Measurements from ENCODE around the gene TSKU.
A peak's percentile ranks its signal among the peaks of the same experiment; 100 is the strongest.

The TSKU gene

DNA sequence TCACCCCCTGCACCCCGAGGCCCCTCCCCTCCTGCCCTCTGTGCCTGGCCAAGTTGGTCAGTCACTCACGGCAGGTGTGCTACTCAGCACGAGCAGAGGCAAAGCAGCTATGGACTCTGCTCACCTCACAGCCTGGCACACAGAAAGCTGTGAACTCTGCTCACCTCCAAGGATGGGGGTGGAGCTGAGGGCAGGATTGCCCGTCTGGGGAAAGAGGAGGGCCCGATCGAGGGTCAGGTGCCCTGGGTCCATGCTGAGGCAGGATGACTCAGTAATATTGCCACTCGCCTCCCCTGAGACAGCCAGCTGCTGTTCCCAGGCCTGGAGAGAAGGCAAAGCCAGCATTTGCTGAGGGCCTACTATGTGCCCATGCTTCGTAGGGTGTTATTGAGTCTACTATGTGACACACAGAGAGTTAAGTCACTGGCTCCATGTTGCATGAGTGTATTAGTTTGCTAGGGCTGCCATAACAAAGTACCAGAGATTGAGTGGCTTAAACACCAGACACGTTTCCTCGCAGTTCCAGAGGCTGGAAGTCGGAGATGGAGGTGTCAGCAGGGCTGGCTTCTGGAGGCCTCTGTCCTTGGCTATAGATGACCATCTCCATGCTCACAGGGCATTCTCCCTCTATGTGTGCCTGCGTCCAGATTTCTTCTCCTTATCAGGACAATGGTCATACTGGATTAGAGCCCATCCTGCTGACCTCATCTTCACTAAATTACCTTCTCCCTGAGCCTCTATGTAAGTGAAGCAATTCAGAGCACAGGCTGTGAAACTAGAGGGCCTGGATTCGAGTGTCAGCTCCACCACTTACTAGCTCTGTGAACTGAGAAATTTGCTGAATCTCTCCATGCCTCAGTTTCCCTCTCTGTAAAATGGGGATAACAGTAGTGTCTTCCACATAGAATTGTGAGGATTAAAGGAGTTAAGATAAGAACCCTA, 13.2 kb upstream of the TSKU start:
- peaks cover 20% of the 10 kb centered on the region for H3K4me1 ChIP-seq (ENCODE audit: low read depth, poor library complexity, severe bottlenecking)
- H4K20me1 ChIP-seq (ENCODE audit: insufficient read depth), result no peaks in the 10 kb centered on the region
- H3K79me2 ChIP-seq (ENCODE audit: insufficient read depth, low read depth), result no peaks in the 10 kb centered on the region
- H2AFZ ChIP-seq (ENCODE audit: low read depth), result peak overlapping the region; percentile 47; the same call in 1 of the 2 replicates
- no peaks in the 10 kb centered on the region for H3K27me3 ChIP-seq (ENCODE audit: insufficient read depth, low read depth)
- peak overlapping the region; percentile 15; the same call in 1 of the 2 replicates for H3K4me2 ChIP-seq
- no peak overlapping the region for H3K9ac ChIP-seq
- H3K36me3 ChIP-seq (ENCODE audit: insufficient read depth), result no peaks in the 10 kb centered on the region
- TF ChIP-seq, protein P1, sequence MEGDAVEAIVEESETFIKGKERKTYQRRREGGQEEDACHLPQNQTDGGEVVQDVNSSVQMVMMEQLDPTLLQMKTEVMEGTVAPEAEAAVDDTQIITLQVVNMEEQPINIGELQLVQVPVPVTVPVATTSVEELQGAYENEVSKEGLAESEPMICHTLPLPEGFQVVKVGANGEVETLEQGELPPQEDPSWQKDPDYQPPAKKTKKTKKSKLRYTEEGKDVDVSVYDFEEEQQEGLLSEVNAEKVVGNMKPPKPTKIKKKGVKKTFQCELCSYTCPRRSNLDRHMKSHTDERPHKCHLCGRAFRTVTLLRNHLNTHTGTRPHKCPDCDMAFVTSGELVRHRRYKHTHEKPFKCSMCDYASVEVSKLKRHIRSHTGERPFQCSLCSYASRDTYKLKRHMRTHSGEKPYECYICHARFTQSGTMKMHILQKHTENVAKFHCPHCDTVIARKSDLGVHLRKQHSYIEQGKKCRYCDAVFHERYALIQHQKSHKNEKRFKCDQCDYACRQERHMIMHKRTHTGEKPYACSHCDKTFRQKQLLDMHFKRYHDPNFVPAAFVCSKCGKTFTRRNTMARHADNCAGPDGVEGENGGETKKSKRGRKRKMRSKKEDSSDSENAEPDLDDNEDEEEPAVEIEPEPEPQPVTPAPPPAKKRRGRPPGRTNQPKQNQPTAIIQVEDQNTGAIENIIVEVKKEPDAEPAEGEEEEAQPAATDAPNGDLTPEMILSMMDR (conservative IDR thresholded peaks at IDR 0.05; ENCODE audit: low read depth, low read length), result no peak
- no peak overlapping the region for H3K27ac ChIP-seq
- no peak overlapping the region for H3K4me3 ChIP-seq (IDR thresholded peaks at IDR 0.05; ENCODE audit: insufficient read depth, low read depth, low read length)

DNA sequence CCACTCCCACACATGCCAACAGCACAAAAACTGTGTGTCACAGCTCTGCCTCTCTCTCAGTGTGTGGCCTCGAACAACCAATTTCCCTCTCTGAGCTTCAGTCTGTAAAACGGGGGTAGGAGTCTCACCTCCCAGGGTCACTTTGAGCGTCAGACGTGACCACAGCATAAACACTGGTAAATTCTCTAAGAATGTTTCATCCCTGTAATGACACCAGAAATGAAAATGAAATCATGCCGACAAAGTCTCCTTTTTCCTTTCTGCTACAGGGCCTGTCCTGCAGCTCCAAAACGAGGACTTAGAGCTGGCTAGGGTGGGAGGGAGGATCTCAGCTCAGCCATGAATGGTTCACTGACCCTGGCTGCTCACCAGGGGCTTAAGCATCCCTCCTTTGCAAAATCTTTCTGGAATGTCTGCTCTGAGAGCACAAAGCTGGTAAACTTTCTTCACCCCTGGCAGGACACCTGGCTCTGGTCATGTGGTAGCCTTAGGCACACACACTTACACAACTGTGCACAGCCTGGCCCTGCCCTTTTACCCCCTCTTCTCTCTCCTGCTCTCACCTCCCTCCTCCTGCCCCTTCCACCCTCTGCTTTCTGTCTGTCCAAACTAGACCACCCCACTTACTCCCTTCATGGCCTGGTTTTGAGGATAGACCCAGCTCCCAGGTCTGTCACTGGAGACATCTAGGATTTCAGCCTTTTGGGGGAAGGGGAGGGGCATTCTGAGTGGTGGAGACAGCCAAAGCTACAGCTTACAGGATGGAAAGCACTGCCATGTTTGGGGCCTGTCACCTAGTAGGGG, 12.3 kb upstream of the TSKU start:
- TF ChIP-seq, protein P1 (conservative IDR thresholded peaks at IDR 0.05; ENCODE audit: low read depth, low read length), result no peak
- Histone ChIP-seq H3K36me3 (ENCODE audit: insufficient read depth) (no peaks in the 10 kb centered on the region), H3K4me1 (ENCODE audit: low read depth, poor library complexity, severe bottlenecking) (peaks cover 20% of the 10 kb centered on the region), H2AFZ (ENCODE audit: low read depth) (peak overlapping the region; percentile 47; the same call in 1 of the 2 replicates), H3K79me2 (ENCODE audit: insufficient read depth, low read depth) (no peaks in the 10 kb centered on the region), H3K4me3 (IDR thresholded peaks at IDR 0.05; ENCODE audit: insufficient read depth, low read depth, low read length) (no peak overlapping the region), H3K27ac (no peak overlapping the region), H4K20me1 (ENCODE audit: insufficient read depth) (no peaks in the 10 kb centered on the region), H3K9ac (no peak overlapping the region), H3K27me3 (ENCODE audit: insufficient read depth, low read depth) (no peaks in the 10 kb centered on the region), H3K4me2 (peak overlapping the region; percentile 15; the same call in 1 of the 2 replicates)

DNA sequence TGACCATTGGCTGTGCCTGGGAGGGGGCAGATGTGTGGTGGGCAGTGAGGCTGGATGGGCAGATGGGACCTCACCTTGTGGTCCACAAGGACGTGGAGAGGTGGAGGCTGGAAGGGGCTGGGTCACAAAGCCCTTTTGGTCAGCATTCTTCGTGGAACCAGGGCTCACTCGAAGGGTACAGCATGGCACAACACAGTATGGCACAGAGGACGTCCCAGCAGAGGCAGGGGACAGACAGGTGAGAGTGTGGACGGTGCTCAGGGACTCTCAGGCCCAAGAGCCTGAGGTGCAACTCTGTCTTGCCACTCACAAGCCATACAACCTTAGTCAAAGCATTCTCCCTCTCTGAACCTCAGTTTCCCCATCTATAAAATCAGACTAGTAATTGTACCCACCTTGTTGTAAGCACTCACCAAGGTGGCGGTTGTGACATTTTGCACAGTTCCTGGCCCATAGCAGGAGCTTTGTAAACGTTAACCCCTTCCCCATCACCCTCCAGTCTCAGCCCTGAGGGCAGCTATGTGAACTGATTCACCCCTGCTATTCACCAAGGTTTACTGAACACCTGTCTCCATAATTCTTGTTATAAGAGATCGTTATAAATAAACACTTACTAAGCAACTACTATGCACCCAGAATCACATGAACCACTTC, 11.6 kb upstream of the TSKU start:
- no peak overlapping the region for H3K4me2 ChIP-seq

More for the DNA sequence above, 11.6 kb upstream of the TSKU start:
- TF ChIP-seq, protein P1 (conservative IDR thresholded peaks at IDR 0.05; ENCODE audit: low read depth, low read length), result no peak
- Histone ChIP-seq H3K9ac (no peak overlapping the region), H4K20me1 (ENCODE audit: insufficient read depth) (no peaks in the 10 kb centered on the region), H3K27me3 (ENCODE audit: insufficient read depth, low read depth) (no peaks in the 10 kb centered on the region), H3K4me1 (ENCODE audit: low read depth, poor library complexity, severe bottlenecking) (peaks cover 20% of the 10 kb centered on the region), H3K79me2 (ENCODE audit: insufficient read depth, low read depth) (no peaks in the 10 kb centered on the region), H3K36me3 (ENCODE audit: insufficient read depth) (no peaks in the 10 kb centered on the region), H2AFZ (ENCODE audit: low read depth) (no peak overlapping the region), H3K27ac (no peak overlapping the region), H3K4me3 (IDR thresholded peaks at IDR 0.05; ENCODE audit: insufficient read depth, low read depth, low read length) (no peak overlapping the region)

Data from KMS-11 (cell line).